Pulmonary artery endothelial cell (primary cell): ENCODE data around the gene CTNNAL1. TPM values are rescaled to one million over a fixed set of nuclear protein-coding genes. Genes with fewer than 3 reads are reported as not detected.

Source experiments
- DNase-seq: peaks from one replicate; pipeline ENCODE4 v3.0.0-alpha.2; 2011; ENCODE audit warnings: low read depth, low spot score
- total RNA-seq: library from RNA; depleted of rRNA; stranded (reverse); fragments of >200 nt; gene quantifications from 2 replicates; pipeline ENCODE4 v1.2.3, GENCODE V29; 2014

CTNNAL1 gene
- total RNA-seq, 1 donor from 2014 or later = 117 TPM

DNA sequence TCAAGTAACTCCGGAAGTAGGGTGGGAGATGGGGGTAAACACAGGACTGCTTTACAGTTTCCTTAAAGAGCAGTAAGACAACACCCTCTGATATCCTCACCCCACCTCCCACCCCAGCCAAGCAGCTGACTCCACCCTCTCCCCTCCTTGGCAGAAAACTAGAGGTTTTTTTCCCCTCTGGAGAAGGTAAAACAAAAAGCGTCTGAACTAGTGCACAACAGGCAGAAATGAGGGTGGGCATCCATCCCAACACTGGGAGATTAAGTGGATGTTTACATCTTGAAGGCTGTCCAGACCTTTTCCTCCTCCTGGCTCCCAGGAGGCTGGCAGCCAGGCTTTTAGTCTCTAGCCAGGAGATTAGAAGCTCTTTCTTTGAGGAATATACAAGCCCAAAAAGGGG is 13.9 kb upstream of the CTNNAL1 start:
- DNase-seq = no peak

DNA sequence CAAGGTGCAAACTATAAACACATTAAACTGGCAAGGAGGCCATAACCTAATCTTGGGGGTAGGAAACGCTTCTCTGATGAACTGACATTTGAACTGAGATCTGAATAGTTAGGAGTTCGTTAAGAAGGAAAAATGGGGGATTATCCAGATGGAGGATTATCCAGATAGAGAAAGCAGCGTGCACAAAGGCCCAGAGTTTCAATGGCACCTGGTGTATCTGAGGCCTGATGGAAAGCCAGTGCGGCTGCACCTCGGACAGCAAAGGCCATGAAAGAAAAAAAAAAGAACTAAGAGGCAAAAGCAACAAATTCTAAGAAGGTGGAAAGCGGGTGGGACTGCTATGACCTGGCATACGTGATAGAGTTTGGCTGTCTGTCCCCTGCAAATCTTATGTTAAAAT is 13.0 kb upstream of the CTNNAL1 start:
- no peak for DNase-seq

DNA sequence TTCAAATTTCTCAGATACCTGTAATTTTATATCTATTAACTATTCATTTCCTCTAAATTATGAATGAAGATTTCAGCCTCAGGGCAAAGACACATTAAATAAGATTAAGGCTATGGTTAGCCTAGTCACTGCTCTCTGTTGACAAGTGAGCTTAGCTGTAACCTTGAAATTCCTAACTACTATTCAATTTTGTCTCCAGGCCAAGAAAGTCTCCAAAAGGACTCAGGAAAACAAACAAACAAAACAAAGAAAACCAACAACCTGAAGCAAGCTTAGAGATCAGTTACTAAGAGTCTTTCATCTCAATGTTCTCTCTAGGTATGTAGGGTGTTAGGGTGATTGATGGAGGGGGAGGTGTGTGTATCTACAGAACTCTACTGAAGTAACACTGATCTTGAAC is 9.6 kb upstream of the CTNNAL1 start:
- no peak for DNase-seq

DNA sequence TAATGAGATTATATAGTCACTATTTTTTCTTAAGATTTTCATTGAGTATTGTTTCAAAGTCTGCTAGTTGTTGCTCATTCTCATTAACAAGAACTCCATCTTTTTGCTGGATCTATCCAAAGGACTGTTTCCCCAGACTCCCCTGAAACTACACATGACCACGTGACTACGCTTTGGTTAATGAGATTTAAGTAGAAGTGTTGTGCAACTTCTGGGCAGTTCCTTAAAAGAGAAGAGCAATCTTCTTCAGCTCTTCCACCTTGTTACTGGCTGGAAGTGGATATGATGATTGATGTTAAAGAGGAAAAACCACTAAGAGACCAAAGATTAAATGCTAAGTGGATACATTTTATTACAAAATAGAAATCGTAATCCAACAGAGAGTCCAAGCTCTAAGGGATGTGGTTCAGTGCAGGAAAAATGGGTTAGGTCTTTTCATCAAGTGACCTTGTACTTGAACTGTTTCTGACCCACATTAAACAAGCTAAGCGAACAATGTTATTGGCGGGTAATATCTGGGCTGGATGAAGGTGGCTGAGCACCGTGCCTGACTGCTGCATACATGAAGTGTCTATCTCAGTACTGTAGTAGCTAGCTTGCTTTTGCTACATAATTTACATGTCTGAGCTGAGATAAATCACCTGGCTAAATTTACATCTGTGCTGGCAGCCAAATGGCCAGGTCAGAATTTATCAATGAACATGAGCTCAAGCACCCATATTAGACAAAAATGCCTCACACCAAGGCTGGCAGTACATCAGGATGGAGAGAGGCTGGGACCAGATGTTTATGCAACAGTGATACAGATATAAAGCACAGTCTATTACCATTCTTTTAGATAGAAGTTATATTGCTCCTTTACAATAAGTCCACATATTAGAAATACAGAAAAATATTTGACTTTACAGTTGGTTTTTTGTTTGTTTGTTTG is 7.5 kb upstream of the CTNNAL1 start:
- DNase-seq = no peak

DNA sequence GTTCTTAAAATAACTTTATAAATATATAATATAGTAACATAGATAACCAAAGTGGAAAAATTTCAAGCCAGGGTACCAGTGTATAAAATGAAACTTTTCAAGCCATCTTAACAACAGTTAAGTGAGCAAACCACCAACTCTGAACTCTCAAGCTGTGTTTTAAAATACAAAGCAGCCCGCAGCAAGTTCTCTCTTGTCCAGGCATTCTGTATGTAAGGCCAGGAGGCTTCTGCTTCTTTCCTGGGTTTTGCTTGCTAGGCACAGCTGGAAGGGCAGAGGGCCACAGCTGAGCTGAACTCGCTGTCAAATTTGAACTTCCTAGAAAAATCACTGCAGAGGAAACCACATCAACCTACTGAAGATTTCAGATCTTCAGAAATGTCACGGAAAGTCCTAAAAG is 6.8 kb upstream of the CTNNAL1 start:
- DNase-seq = no peak

DNA sequence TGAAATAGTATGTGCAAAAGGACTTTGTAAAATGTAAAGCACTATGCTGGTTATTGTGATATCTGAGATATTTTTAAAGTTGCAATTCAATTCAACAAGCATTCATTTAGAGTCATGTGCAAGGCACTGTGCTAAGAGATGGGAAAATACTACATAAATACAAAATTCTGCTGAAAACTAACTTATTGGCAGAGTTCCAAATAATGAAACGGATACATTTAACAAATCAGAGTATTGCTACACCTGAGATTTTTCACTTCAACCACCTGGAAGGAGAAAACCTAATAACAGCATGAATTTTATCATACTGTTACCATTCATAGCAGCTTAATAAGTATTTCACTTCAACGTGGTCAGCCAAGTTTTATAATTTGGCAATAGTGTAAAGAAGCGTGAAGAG is 6.1 kb upstream of the CTNNAL1 start:
- no peak for DNase-seq

DNA sequence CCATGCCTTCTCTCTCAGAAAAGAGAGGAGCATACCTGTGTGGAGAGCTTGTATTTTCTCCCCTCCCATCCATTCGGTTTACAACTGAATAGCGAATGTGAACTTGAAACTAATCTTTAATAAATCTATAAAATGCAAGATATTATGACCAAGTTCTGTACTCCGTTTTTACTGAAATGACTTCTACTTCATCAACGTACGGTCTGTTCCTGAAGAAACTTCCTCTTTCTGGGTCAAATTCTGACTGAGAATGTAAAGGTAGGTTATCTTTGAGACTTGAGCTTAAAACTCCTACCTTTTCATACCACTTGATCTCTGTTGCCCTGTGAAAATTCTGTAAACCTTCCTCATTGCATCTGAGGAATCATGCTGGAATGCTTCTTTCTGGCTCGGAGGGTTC is 4.2 kb upstream of the CTNNAL1 start:
- no peak for DNase-seq

DNA sequence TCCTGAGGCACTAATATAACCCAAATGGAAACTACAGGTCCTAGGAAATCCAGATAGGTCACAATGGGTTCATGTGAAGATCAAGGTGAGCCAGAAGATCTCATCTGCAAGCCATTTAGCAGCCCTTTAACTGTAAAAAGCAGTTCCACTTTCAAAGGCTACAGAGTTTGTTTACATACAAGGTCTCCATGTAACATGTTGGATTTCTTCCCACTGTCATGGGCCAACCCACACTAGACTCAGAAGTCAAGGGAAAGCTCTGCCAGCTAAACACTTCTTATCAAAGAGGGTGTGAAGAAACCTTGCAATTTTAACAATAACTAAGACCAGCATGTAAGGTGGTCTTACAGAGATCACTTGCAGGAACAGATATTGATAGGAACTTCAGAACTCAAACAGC is 3.8 kb upstream of the CTNNAL1 start:
- no peak for DNase-seq

DNA sequence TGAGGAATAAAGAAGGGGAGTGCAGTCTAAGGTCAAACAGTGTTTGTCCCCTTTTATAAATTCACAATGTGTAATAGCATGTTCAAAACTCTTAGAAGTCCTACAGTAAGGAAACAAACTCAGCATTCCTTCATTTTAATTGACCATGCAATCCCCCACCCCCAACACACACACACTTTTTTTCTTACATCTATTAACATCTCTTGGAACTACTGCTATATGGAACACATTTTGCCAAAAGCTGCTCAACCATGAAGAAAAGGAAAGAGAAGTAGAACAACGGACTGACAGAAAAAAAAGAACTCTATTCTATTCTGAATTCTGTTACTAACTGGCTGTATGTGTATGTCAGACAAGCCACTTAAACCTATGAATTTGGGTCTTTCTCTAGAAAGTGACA is 2.8 kb upstream of the CTNNAL1 start:
- DNase-seq = no peak

DNA sequence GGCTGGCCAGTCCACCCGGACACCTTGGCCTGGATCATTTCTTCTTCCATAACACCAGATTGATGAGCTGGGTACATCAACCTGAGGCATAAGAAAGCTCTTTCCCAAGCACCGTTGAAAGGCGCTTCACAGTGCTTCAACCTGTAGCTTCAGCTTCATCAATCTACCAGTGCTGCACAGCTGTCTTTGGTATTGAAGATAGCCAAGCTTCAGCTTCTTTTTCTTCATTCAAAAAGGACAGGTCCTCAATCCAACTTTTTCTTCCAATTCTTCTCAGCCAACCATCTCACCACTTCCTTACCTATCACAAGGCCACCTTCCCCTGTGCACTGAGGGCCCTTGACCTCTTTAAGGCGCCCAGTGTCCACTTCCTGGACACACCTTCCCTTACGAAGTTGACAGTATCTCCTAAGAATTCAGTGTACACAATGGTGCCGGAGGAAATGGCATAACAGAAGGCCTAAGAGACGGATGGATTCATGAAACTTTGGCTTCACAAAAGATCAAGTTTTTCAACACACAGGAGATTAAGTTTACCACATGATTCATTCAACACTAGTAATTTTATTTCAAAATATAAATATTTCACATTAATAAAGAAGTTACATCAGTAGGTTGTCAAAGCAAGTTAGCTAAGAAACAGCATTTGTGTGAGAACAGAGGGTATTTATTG is 1.4 kb upstream of the CTNNAL1 start:
- DNase-seq = no peak

DNA sequence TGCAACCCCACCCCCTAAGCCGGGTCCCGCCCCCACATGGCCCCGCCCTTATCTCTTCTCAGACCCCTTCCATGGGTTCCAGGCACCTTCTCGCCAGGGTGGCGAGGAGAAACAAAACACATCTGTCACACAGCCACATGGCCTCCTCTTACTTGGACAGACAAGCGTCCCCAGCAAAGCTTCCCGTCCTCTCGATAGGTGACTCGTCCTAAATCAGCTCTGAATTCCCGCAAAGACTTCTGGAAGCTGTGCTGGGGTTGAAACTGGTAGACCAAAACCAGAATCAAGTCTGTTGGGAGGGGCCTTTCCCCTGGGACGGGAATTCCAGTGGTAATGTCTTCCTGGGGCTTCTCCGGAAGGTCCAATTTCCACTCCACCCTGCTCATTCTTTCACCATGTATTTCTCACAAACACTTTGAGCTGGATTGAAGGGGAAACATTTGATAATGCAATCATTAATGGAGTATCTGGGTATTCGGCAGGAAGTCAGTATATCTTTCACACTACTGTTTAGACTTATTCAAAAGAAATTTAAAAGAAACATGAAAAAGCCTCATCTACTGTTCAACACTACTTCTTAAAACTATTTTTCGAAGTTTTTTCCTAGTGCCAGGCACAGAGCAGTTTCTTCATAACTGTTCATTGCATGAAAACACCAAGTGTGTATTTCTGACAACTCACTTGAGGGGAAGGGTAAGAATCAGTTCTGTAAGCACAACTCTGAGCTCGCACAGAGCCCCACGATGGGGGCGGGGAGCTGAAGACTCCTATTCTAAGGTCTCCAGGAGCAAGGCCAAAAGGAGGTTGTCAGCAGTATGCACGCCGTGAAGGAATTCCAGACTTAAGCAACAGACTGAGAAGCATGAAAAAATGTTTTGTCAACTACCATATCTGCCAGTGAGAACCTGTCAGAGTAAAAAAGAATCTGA is 644 bp upstream of the CTNNAL1 start:
- no peak for DNase-seq

DNA sequence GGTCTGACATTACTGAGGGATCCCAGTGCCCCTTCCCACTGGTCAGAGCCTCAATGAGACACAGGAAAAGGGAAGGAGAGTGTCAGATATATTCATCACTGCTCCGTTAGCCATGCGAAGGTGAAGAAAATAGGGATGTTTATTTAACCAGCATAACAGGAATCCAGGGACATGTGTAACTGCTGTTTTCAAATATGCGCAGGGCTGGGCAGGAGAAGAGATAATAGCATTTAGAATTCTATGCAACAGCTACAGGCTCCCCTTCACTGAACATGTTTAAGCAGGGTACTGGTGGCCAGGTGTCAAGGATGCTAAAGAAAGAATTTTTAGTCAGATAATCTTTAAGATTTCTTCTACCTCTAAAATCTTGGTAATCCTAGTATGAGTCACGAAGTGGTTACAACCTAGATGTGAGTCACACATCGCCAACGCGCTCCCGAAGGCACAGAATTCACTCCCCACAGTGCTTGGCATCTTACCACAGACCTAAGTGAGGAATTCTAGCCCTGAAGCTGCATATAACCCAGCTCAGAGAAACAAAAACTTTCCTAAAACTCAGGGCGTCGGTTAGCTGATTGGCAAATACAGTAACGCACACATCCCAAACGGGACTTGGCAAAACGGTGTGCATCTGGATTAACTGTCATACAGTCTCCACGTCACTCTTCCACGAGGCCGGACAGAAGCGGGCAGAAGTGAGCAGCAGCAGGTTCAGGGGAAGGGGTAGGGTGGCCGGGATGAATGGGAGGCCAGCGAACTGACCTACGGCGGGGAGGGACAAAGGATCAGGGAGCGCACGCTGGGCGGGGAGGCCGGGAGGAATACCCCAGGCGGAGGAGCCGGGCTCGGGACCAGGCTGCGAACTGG is 1.1 kb downstream of the CTNNAL1 start:
- peak; percentile 64 for DNase-seq

DNA sequence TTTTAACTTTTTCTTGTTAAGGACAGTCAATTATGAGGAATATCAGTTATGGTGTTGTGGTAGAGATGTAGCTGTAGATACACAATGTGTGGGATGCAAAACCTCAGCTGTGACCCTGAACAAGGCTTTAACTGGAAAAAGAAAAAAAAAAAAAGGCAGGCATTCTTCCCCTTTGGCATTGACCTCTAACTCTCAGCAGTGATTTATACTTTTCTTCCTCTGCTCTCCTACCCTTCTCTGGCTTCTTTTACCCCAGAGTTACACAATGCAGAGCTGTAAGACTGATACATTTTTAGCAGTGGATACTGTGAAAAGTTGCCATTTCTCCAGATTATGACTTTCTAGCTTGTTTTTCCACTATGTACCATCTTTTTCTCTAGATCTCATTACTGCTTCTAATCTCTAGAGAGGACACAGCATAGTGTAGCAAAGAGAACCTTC is 2.0 kb downstream of the CTNNAL1 start:
- no peak for DNase-seq

DNA sequence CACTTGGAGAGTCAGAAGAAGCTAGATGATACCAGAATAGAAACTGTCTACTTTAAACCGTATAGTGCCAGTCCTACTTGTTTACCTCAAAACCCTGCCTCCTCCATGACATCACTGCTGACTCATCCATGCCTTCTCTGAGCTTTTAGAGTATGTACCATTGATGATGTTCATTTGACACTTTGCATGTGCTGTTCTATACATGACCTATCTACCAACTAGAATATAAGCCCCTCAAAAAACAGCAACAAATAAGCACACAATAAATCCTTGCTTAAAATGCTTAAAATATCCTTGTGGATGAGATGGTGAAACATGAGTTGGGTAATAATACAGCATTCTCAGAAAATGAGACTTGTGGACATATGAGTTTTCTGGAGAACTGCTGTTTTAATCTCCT is 2.6 kb downstream of the CTNNAL1 start:
- DNase-seq = peak; percentile 64

DNA sequence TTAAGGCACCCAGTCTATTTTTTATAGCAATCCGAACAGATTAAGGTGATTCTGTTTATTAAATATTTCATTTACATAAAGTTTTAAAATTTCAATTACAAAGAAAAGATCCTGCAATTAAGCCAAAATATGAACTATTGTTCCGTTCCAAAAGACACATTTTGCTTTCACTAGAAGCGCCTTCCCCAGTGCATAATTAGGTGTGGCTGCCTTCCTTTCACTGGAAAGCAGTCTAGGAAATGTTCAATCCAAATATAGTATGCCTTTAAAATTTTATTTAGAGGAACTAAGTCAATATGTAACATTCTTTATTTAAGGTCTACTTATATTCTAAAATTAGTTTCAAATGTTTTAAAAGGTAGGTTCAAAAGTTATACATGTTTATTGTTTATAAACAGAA is 7.6 kb downstream of the CTNNAL1 start:
- no peak for DNase-seq

DNA sequence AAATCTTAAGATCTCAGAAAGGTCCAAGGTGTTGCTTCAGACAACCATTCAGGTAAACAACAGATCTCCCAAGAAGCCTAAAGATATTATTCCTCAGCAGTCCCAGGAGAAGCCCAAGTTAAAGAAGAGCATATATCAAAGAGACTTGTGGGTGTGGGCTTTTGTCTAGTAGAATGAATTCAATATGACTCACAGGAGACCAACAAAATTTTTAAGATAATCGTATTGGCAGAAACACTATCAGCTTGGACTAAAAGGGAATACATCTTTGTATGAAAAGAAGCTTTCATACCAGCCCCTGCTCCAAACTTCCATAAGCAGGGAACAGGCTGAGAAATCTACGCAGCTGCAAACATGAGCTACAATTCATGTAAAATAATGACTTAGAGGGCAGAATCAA is 10.2 kb downstream of the CTNNAL1 start:
- no peak for DNase-seq

DNA sequence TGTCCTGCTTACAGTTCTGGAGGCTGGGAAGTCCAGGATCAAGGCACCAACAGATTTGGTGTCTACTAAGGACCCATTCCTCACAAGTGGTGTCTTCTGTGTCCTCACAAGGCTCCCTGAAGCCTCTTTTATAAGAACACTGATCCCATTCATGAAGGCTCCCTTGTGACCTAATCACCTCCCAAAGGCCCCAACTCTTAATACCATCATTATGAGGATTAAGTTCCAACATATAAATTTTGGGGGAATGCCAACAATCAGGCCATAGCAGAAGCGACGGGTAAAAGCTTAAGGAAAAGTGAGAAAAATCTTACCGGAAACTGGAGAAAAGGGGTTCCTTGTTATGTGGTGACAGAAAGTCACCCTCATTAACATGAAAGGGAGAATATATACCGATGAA is 11.2 kb downstream of the CTNNAL1 start:
- no peak for DNase-seq

DNA sequence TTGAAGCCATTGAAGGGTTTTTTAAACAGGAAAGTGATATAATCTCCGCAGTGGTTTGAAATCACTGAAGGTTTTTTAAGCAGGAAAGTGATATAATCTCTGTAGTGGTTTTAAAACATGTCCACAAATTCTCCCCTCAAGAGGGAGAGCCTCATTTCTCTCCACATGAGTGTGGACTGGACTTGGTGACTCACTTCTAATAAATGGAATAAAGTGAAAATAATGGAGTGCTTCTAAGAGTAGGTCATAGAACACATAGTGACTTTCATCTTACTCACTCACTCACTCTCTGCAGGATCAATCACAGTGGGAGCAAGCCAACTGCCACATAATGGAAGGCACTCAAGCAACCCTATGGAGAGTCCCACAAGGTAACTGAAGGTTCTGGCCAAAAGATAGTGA is 12.0 kb downstream of the CTNNAL1 start:
- DNase-seq = no peak

DNA sequence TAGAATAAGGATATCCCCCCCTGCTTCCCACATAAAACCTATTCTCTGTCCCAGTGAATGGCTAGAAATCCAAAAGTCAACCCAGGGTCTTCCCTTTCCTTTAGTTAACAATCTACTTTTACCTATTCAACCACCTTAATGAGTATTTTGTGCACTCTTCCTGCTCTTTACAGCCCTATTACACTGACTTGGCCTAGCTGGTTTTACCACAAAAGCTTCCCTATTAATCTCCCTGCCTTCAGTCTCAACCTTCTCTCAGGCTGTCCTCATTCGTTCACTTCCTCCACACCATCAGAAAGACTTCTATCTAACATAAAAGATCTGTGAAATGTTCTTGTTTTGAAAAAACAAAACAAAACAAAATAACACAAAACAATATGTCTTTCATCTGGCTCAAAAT is 16.2 kb downstream of the CTNNAL1 start:
- DNase-seq = no peak

DNA sequence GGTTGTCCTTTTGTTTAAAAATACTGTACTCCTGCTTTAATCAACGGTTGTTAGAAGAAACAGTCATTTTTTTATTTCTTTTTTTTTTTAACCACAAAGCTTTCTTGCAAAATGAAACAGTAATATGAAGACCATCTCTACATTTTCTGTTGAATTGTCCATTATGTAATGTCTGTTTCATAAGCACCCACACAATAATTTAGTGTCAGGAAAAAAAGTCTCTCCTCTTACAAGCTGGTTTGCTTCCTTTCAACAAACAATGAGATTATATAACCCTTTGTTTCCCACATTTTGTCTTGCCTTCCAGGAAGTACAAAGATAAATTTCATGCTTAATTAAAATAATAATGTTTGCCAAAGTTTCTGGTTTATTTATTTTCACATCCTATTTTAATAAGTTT is 16.7 kb downstream of the CTNNAL1 start:
- DNase-seq = no peak

DNA sequence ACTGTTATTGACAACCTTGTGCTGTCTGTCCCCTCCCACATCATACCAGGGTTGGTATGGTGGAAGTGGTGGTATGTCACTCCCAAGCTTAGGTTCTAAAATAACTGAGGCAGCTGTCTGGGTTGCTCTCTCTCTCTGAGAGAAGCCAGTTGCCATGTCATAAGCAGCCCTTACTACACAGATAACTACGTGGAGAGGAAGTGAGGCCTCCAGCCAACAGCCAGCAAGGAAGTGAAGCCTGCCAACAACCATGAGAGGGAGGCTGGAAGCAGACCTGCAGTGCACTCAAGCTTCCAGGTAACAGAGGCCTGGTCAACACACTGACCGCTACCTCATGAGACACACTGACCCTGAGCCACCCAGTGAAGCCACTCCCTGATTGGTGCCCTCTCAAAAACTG is 18.6 kb downstream of the CTNNAL1 start:
- DNase-seq = peak; percentile 84
